ENCODE data around the gene KRTAP10-4. TPM values are rescaled to one million over a fixed set of nuclear protein-coding genes. Genes with fewer than 3 reads are reported as not detected.
"Not testable (repeated sequence)": the region's sequence is repeated elsewhere in the genome, so short reads cannot be mapped to it uniquely, and the experiment has no call there.

The KRTAP10-4 gene
- total RNA-seq, 1 donor from 2014 or later: 4.8 TPM

GRCh38 chr21:44533891-44534627, 39.5 kb upstream of the KRTAP10-4 start:
- no peak for DNase-seq (ENCODE audit: low spot score)

GRCh38 chr21:44534688-44535087, 38.8 kb upstream of the KRTAP10-4 start:
- DNase-seq (ENCODE audit: low spot score): no peak

GRCh38 chr21:44535963-44536362, 37.6 kb upstream of the KRTAP10-4 start:
- DNase-seq (ENCODE audit: low spot score): no peak

GRCh38 chr21:44537930-44538911, 35.3 kb upstream of the KRTAP10-4 start:
- no peak for DNase-seq (ENCODE audit: low spot score)

GRCh38 chr21:44539046-44539445, 34.5 kb upstream of the KRTAP10-4 start:
- DNase-seq (ENCODE audit: low spot score): no peak

GRCh38 chr21:44539991-44540666, 33.4 kb upstream of the KRTAP10-4 start, which contains the start of gene KRTAP10-1:
Gene KRTAP10-1 (minus strand): TSS chr21:44540195. CDS start chr21:44540150, 45 bp downstream.
- DNase-seq (ENCODE audit: low spot score): no peak

- no peak for DNase-seq (ENCODE audit: low spot score)
These were observed 32.7 kb upstream of the KRTAP10-4 start for GRCh38 chr21:44540741-44541288.

GRCh38 chr21:44542716-44543115, 30.8 kb upstream of the KRTAP10-4 start:
- DNase-seq (ENCODE audit: low spot score): no peak

GRCh38 chr21:44544566-44544965, 29.0 kb upstream of the KRTAP10-4 start:
- DNase-seq (ENCODE audit: low spot score): no peak

GRCh38 chr21:44547656-44548331, 25.7 kb upstream of the KRTAP10-4 start:
- DNase-seq (ENCODE audit: low spot score): no peak

- DNase-seq (ENCODE audit: low spot score): no peak
These were observed 25.1 kb upstream of the KRTAP10-4 start for GRCh38 chr21:44548381-44548780.

GRCh38 chr21:44548922-44549321, 24.6 kb upstream of the KRTAP10-4 start:
- DNase-seq (ENCODE audit: low spot score): peak; percentile 20

GRCh38 chr21:44549525-44550211, 23.9 kb upstream of the KRTAP10-4 start:
- DNase-seq (ENCODE audit: low spot score): no peak

GRCh38 chr21:44550285-44550684, 23.2 kb upstream of the KRTAP10-4 start:
- not testable (repeated sequence) for DNase-seq (ENCODE audit: low spot score)

GRCh38 chr21:44550807-44551206, 22.7 kb upstream of the KRTAP10-4 start:
- no peak for DNase-seq (ENCODE audit: low spot score)

- DNase-seq (ENCODE audit: low spot score): no peak
These were observed 22.1 kb upstream of the KRTAP10-4 start, which contains the start of gene KRTAP10-2 for GRCh38 chr21:44551340-44551961. Gene KRTAP10-2 (minus strand): TSS chr21:44551505. CDS start chr21:44551458, 47 bp downstream.

GRCh38 chr21:44552136-44552535, 21.4 kb upstream of the KRTAP10-4 start:
- no peak for DNase-seq (ENCODE audit: low spot score)

GRCh38 chr21:44552681-44553080, 20.8 kb upstream of the KRTAP10-4 start:
- no peak for DNase-seq (ENCODE audit: low spot score)

GRCh38 chr21:44555200-44555875, 18.2 kb upstream of the KRTAP10-4 start:
- no peak for DNase-seq (ENCODE audit: low spot score)

Data from umbilical cord (tissue), 2 donors.